CD4-positive, alpha-beta T cell treated with Interleukin-12 subunit alpha and Interleukin-12 subunit beta, for 1 hour (primary cell): ENCODE data around the gene CENPQ.

ENCODE experiments used
- DNase-seq: peaks from one replicate; pipeline ENCODE4 v3.0.0-alpha.2; 2020

Gene CENPQ

DNA sequence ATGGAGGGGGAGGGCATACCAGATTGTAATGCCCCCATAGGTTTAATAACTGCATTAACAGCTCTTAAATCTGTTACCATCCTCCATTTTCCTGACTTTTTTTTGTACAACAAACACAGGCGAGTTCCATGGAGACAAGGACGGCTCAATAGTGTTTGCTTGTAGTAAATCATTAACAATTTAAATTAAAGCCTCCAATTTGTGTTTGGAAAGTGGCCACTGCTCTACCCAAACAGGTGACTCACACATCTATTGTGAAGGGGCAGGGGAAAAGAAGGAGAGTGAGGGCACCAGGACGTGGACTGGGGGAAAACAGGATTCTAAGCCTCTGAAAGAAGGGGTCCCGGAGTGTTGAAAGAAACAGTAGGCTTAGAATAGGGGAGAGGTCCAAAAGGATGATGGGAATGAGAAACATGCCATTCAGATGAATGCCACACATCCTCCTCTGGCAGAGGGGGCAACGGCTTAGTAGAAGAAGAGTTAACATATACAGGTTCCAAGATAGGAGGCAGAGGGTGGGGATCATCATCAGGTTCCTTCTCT is 43.5 kb downstream of the CENPQ start:
- DNase-seq, result no peak

DNA sequence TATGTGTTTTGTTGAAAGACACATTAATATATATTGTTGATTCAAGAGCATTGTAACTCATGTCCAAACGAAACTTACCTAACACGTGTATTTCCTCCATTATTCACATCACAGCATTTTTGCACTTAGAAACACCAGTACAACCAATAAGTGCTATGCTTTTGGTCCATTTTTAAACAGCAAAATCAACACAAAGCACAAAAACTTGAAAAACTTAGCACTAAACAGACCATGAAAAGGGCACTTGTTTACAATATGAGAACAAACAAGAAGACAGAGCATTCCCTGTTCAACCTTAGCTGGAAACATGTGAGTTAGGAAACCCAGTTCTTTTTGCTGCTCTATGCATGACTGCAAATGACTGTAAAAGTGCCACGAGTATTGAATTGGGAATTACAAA is 46.2 kb downstream of the CENPQ start:
- DNase-seq, result no peak

DNA sequence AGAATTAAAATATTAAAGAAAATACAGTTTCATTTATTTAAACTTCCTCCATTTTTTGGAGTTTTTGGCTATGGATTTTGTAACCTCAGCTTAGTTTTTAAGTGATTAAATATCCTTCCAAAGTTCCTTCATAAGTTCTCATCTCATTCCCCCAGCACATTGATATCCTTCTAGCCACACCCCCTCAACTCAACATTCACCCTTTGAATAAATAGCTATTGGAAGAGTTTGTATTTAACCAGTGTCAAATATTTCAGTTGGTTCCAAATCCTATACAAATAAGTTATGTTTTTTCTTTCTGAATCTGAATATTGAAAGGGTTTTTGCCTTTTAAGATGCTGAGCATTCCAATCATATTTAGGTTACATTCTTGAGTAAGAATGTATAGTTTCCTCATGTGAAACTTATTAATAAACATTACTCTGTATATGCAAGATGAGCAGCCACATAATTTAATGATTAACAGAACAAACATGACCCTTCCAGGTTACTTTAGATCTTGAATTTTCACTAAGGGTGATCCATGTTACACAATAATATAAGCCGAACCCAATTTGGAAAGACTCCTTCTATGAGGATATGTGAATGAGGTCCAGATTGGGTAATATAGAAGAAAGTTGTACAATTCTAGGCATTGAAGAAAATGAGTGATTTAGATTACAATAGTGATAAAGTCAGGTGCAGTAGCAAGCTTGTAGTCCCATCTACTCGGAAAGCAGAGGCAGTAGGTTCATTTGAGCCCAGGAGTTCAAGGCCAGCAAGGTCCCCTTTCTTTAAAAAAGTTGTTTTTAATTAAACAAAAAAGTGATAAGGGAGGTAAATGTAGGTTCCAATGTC is 50.2 kb downstream of the CENPQ start:
- no peak for DNase-seq

DNA sequence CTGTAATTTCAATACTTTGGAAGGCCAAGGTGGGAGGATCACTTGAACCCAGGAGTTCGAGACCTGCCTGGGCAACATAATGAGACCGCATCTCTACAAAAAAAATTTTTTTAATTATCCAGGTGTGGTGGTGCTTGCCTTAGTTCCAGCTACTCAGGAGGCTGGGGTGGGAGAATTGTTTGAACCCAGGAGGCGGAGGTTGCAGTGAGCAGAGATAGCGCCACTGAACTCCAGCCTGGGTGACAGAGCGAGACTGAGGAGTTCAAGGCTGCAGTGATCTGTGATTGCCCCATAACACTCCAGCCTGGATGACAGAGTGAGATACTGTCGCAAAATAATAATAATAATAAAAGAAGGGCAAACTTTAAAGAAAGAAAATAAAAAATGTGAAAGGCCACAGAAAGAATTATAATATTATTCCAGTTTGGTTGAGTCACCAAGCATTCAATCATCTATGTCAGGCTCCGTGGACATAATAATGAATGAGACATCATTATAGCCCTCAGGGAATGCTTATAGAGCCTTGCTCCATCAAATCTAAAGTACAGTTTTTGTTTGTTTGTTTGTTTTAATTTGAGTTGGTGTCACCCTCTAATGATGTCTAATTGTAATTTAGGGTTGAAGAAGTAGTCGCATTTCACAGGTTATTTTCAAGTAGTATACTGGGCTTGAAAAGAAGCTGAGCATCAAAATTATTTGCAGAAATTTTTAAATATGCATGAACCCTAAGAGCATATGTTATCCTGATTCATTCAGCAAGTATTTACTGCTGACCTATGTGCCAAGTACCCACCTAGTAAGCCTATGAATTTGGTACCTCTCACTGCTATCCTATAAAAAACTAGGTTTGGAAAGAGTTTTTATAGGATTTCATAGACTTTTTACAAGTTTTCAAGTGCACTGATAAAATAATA is 51.7 kb downstream of the CENPQ start:
- no peak for DNase-seq

DNA sequence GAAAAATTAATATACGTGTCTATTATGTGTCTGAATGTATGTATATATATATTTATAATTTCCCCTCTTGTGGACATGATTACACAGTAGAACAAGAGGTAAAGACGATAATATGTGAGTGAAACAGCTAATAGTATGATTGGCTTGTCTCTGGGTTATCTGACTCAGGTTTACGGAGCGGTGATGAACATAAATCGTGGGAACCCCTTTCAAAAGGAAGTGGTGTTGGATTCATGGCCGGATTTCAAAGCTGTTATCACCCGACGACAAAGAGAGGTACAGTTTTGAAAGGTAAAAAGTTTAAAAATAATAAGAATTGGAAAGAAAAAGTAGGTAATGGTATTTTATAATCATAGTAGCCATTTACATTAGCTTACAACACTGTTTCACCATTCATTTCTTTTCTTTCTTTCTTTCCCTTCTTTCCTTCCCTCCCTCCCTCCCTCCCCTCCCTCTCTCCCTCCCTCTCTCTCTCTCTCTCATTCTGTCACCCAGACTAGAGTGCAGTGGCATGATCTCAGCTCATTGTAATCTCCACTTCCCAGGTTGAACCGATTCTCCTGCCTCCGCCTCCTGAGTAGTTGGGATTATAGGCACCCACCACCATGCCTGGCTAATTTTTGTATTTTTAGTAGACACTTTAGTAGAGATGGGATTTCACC is 52.4 kb downstream of the CENPQ start:
- DNase-seq, result no peak

DNA sequence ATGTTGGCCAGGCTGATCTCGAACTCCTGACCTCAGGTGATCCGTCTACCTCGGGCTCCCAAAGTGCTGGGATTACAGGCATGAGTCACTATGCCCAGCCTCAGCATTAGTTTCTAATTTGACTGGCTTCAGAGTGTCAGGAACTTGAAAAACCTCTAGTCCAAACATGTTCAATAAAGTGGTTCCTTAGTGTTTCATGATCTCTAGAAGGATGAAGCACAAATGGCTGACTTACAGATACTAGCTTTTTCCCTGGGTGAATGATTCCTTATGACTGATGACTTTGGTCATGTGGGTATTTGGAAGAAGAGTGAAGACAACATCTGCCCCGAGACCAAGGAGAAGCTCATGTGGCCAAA is 53.0 kb downstream of the CENPQ start:
- DNase-seq, result no peak

DNA sequence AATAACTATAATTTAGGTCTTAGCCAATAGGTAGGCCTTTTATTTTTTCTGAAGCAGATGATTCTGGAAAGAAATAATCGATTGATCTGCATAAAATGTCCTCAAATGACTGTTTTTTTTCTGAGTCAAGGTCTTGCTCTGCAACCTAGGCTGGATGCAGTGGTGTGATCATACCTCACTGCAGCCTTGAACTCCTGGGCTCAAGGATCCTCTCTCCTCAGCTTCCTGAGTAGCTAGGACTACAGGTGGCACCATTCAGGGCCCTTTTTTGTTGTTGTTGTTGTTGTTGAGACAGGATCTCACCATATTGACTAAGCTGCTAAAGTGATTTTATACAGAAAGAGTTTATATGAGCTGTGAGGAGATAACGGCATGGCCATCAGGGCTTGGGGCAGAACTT is 54.7 kb downstream of the CENPQ start:
- DNase-seq, result no peak

DNA sequence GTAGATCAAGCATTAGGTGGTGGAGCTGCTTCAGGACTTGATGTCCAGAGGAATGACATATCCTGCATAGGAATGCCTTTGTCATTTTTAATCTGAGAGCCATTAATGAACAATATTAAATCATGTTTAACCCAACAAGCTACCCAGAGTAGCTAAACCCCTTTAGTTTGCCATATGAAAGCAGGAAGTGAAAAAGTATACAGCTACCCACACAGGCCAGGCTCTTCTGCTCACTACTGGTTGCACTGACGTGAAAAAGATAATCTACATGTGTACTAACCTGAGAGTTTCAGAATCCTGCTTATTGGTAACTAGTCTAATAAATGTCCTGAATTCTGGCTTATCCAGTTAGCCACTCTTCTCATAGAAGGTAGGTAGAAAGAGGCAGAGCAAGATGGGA is 56.5 kb downstream of the CENPQ start:
- no peak for DNase-seq

DNA sequence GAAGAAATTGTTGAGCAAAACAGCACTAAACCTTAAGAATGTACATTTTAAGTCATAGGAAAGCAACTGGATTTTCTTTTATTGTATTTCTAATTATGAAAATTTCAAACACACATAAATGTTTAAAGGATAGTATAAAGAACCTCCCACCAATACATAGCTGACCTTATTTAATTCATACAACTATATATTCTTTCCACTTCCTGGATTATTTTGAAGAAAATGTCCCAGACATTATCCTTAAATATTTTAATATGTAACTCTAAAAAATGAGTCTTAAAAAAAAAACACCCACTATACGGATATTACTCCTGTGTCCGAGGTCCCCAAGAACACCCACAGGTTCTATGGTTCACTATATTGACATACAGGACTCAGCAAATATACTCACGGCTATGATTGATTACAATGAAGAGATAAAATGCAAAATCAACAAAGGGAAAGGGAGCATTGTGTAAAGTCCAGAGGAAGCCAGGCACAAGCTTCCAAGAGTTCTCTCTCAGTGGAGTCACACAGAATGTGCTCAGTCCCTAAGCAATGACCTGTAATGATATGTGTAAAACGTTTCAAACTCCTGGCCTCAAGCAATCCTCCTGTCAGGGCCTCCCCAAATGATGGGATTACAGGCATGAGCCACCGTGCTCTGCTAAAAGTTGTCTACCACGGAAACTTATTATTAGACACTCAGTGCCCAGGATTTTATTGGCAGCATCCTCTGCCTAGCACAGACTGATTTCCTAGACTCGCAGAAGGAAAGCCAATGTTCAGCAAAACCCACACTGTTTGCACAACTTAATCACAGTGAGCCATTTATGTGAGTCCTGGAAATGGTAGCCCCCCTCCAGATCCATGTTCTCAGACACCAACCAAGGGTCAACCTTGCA is 59.8 kb downstream of the CENPQ start:
- no peak for DNase-seq

DNA sequence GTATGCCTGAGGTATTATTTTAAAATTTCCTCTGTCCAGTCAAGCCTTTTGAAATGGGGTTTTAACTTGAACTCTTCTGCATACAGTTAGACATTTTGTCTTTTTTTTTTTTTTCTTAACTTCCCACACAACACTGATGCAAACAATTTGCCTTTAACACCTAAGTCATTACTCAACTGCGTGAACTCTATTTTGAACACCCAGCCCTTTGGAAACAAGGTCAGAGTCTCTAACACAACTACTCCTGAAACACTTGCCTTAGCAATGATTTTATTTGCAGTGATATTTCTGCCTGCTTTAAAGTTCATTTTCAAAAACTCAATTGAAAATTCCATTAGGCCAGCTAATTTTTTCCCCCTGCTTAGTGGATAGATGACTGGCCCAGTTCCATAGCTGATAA is 60.7 kb downstream of the CENPQ start:
- DNase-seq, result no peak

DNA sequence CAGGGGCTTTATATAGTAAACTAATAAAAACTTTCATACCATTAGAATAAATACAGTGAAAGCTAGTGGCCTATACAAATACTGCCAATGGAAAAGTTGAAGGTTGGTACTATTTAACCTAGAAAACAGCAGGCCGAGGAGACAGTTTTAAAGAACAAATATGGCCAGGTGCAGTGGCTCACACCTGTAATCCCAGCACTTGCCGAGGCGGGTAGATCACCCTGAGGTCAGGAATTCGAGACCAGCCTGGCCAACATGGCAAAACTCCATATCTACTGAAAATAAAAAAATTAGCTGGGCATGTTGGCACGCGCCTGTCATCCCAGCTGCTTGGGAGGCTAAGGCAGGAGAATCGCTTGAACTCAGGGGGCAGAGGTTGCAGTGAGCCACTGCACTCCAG is 61.4 kb downstream of the CENPQ start:
- DNase-seq, result no peak

DNA sequence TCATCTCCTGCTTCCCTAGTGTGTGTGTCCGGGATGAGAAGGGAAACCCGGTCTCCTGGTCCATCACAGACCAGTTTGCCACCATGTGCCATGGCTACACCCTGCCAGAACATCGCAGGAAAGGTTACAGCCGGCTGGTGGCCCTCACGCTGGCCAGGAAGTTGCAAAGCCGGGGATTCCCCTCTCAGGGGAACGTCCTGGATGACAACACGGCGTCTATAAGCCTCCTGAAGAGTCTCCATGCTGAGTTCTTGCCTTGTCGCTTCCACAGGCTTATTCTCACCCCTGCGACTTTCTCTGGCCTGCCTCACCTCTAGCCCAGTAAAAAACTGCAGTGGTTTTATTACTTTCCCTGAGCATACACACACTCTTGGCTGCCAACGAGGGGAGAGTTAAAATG is 63.4 kb downstream of the CENPQ start:
- no peak for DNase-seq

DNA sequence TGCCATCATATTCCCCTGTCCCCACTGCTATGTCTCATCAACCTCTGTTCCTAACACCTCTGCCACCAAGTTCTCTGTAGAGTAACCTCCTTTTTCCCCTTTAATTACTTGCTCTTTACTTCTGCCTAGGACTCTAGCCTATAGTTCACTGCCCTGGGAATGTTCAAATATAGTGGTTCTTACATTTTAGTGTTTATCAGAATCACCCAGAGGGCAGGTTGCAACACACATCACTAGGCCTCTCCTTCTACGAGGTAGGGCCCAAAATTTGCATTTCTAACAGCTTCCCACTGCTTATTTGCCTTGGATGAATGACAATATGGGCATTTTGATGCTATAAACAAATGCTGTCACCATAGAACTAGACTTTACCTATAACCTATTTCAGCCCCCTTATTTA is 64.2 kb downstream of the CENPQ start:
- DNase-seq, result no peak

DNA sequence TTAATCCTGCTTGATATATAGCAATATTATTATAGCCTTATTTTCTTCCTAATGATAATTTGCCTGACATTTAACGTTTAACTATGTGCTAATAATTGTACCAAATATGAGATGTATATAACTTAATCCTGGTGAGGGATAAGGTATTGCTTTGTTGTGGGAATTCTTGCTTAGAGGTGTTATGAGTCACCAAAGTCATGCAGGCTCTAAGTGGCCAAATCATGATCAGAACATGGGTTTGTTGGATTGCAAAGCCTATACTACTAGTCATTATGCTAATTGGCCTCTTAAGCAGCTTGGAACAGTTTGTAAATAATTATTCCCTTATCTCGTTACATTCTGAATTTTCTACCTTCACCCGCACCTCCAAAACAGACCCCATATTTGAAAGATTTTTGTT is 65.4 kb downstream of the CENPQ start:
- DNase-seq, result no peak

DNA sequence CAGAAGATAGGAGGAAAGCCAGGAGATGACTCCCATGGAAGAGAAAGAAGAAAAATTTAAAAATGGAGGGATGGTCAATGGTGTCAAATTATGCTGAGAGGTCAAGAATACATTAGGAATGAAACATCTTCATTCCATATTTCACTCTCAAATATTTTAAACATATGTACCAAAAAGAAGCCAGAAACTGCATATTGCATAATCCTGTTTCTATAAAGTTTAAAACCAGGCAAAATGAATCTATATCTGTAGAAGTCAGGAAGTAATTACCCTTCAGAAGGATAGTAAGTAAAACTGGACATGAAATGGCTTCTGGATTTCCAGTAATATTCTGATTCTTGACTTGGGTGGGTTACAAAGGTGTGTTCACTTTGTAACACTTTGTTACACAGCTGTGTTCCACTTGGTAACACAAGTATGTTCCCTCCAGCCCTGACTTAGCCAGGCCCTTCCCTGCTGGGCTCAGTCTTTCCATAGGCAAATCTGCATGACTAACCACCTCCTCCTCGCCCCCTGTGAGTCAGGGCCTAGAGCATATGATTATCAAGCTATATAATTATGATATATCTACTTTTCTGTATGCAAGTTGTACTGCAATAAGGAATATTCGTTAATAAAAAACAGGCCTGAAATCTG is 67.1 kb downstream of the CENPQ start:
- DNase-seq, result no peak

DNA sequence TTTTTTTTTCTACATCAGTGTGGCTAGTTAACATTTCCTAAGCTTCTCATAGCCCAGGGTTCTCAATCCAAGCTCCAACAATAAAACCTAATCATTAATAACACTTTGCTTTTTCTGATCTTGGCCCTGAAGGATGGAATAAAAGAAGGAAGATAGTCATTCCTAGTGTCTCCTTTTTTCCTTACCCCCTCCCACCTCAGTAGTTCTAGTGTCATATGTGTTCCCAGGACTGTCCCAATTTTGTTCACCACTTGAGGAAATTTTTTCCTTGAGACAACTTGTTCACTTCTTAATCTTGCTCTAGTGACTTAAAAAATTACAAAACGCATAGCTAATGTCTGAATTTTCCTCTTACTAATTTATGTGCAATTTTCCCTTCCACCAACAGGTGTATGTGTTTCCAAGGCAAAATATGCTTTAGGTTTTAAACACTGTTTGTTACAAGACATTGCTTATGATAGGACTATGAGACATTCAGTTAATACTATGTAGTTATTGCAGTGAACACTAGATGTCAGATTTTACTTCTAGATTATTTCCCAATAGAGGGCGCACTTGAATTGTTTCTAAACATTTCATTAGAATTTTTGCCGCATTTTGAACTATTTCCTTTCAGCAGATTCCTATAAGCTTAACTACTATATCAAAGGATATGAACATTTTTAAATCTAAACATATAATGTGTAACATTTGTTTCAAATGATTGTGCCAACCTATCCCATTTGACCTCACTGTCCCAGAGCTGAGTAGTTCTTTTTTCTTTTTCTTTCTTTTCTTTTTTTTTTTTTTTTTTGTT is 68.8 kb downstream of the CENPQ start:
- peak; percentile 36 for DNase-seq

DNA sequence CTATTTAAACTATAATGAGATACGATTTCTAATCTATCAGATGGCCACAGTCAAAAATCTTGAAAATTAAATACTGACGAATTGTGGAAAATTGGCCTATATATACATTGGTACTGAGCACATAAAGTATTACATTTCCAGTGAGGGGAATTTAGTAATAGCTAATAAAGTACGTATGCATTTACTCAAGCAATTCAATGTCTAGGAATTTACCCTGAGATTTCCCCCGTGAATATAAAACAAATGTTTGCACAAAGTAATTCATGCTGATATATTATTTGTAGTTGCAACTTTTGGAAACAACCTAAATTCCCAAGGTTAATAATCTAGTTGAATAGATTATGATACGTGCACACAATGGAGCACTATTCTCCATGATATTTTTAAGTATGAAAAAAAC is 72.6 kb downstream of the CENPQ start:
- DNase-seq, result no peak

DNA sequence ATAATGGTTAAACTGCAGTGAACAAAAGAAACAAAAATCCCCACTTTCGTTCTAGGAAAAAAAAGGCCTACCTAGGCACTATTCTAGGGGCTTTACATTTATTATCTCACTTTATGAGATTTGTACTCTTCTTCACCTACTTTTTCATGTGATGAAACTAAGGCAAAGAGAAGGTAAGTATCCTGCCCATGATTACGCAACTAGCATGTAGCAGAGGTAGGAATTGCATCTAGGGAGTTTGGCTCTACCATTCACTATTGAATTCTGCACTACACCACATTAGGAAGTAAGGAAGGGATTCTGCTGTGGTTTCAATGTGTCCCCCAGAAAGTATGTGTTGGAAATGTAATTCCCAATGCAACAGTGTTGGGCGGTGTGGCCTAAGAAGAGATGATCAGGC is 75.9 kb downstream of the CENPQ start:
- no peak for DNase-seq

DNA sequence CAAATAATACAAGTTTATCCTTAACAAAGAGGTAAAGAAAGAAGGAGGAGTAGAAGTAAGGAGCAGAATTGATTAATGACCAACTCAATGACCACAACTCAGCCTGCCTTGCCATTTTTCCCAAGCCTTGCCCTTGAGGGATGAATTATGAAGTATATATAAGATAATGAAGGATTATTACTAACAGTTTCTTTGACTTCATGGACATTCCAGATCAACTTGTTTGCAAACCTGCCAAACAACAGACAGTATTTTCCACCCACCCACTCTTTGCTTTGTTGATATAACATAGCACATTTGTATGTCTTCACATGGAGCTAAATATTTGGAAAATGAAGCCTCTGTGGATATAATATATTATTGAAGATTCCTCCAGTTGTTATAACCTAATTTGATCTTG is 77.4 kb downstream of the CENPQ start:
- no peak for DNase-seq

DNA sequence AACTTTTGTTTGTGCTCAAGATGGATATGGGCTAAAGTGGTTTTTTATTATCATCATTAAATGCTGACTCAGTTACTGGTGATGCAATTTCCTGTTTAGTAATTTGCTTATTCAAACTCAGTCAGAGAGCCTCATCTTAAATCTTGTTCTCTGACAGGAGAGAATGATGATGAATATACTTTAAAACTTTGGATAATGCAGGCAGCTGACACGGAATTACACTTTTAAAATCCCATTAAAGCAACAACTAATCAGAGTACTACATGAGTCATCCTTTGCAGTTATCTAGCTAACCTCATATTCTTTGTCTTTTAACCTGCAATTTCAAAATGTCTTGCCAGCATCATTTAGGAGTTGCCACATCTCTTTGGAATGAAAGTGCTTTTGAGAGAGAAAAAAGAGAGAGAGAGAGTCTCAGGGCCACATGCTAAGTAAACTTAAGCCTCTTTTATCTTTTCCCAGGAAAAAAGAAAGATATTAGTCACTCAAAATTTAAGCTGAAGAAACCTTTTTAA is 78.1 kb downstream of the CENPQ start:
- DNase-seq, result no peak

DNA sequence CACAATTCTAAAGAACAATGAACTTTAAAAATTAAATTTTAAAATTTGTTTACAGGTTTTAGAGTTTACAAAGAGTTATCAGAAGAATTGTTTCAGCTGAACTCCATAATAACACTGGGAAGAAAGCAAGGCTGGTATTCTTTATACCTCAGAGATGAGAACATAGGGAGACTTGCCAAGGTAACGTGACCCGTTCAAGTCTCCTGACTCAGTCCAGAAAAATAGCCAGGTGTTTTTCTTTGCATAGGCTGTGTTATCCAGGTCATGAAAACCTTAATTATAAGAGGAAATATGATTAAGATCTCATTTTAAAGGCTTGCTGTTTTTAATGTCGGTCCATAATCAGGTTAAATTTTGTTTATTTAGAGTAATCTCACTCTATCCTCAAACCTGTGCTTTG is 78.8 kb downstream of the CENPQ start:
- no peak for DNase-seq
